Hepatic stellate cell (primary cell): Measurements from ENCODE around the gene CCDC88C.

Source experiments
- DNase-seq: peaks from one replicate; pipeline ENCODE4 v3.0.0; 2011; ENCODE audit warnings: low spot score

Gene CCDC88C

GRCh38 chr14:91292491-91292890 is 125.1 kb downstream of the CCDC88C start:
- DNase-seq = no peak

DNA sequence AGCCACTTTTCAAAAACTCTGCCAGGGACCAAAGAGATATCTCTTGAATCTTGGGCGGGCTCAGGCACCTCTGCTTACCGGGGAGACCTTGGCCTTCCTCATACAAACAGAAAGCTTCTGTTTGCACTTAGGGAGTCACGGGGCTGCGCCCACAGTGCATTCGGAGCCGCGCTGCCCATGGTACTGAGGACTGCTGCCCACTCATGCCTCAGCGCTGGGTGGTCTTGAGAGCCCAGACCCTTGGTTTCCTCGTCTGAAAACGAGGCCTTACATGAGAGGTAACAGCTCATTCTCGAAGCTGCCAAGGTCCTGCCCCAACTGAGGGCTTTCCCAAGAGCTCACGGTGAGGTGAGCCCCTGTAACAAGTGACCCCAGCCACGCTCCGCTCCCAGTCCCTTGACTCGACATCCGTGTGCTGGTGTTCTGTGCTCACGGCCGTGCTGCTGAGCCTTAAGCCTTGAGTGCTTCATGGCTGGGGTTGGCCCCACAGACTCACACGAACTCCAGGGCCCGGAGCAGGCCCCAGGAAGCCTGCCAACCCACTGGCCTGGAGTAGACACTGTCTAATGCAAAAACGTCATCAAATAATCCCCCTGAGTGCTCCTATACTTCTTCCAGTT is 125.7 kb downstream of the CCDC88C start:
- DNase-seq = no peak

GRCh38 chr14:91290986-91291385 is 126.6 kb downstream of the CCDC88C start:
- DNase-seq = no peak

GRCh38 chr14:91289464-91289863 is 128.2 kb downstream of the CCDC88C start:
- no peak for DNase-seq

DNA sequence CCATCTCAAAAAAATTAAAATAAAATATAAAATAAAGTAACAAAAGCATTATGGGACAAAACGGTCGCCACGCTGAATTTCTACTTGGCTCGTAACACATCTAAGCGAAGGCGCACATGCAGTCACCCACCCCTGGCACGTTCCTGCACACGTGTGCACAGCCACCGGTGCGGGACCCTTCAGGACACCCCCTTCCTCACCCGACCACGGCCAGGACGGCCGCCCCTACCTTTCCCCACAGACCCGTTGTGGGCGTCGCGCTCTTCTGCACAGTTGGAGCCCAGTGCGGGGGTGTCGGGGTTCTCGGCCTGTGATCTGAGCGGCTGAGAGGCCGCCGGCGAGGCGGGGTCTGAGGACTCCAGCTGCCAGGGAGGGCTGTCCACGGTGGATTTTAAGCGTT is 128.7 kb downstream of the CCDC88C start:
- DNase-seq = no peak

DNA sequence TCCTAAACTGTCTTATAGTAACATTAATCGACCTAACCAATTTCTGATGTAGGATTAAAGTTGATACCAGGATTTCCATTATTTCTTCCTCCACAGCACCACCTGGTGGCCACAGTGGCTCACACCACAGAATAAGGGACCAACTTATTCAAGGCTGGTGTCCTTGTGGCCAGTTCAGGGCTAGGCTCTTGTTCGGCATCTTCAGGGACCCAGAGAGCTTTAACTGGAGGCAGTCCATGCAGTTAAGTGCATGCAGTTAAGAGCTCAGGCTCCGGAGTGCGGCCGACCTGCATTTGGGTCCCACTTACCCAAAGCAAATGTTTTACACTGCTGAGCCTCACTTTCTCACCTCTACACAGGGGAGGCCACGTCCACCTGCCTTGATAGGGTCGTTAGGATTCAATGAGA is 131.1 kb downstream of the CCDC88C start:
- peak; percentile 82 for DNase-seq

- DNase-seq = no peak
Observed at GRCh38 chr14:91284791-91285548, 132.7 kb downstream of the CCDC88C start.

- DNase-seq = peak; percentile 93
Observed at GRCh38 chr14:91284146-91284790, 133.4 kb downstream of the CCDC88C start.

DNA sequence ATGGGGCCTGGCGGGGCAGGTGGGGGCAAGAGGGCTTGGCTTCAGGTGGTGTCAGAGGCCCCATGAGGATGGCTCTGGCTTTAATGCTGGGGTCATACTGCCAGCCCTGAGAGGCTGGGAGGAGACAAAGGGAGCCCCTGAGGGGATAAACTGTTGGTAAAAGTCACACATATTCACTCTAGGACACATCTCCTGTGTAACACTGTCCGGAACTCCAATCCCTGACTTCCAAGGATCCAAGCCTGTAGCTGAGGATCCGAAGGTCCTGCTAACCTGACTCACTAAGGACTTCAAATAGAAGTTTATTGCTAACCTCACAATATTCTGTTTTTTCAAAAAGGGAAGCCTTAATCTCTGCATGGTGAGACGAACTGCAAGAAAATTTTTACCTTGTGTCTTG is 134.0 kb downstream of the CCDC88C start:
- peak; percentile 35 for DNase-seq

GRCh38 chr14:91282954-91283645 is 134.5 kb downstream of the CCDC88C start:
- DNase-seq = no peak

- DNase-seq = no peak
Observed at GRCh38 chr14:91281346-91281745, 136.3 kb downstream of the CCDC88C start.

- no peak for DNase-seq
Observed at GRCh38 chr14:91280129-91280528, 137.5 kb downstream of the CCDC88C start.

GRCh38 chr14:91279354-91279753 is 138.3 kb downstream of the CCDC88C start:
- DNase-seq = no peak

DNA sequence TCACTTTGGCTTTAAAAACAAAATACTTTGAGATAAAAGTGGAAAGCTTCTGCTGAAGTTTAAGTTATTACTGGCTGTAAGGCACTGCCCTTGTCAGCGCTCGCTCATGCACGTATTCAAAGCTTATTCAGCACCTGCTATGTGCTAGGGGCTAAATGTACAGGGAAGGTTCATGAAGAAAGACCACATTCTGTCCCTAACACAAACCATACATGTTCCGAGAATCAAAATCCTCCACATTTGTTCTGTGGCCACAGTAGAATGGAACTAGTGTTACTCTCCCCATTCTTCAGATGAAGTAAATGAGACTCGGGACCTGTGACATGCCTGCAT is 139.3 kb downstream of the CCDC88C start:
- no peak for DNase-seq

DNA sequence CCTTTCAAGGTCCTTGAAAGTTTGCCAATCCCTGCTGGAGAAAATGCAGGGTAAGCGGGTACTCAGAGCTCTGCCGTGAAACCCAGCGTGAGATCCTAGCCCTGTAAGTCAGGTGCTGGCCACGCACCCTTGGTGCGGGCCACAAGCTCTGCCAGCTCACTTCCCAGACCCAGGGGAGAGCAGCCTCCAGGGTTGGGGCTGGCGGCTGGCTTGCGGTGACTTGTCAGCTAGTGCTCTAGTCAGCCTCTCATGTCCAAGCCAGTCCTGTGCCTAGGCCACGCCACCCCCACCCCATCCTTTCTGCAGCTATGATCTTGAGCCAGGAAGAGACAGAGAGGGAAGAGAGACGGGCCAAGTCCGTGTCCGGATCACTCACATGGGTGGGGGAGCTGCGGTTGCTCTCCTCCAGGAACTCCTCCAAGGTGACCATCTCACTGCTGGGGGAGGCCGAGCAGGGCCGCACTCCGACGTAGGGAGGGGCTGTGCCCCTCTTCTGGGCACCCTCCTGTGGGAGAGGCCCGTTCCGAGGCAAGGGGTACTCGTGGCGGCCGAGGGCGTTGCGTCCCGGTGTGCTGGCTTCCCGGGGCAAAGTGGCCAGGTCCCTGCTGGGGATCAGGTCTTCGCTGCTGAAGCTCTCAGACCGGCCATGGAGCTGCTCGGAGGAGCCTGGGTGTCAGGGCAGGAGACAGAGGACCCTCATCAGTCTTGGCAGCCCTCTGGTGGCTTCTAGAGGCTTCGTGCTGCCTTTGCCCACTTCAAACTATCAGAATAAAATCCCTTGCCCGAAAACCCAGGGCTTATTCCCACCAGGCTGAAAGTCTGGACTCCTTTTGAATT is 139.9 kb downstream of the CCDC88C start:
- no peak for DNase-seq

- no peak for DNase-seq
Observed at GRCh38 chr14:91274796-91275195, 142.8 kb downstream of the CCDC88C start.

GRCh38 chr14:91273885-91274273 is 143.7 kb downstream of the CCDC88C start:
- DNase-seq = no peak

GRCh38 chr14:91273273-91273884 is 144.2 kb downstream of the CCDC88C start:
- no peak for DNase-seq

- DNase-seq = no peak
Observed at GRCh38 chr14:91272341-91273272, 145.0 kb downstream of the CCDC88C start.

DNA sequence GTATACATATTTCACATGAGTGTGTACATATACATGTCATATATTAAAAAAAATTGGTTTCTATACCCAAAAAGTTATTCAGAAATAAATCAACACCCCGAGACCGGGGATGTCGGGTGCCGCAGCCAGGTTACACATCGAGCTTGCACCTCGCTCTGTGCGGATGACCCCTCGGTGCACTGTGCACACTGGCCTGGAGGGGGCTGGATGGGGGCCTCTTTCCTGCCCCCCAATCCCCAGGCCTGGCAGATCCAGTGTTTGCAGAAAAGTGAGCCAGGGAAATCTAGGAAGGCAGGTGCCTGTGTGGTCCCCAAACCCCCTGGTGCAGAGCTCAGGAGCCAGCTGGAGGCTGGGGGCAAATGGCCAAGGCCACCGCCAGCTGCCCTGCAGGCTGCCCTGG is 146.0 kb downstream of the CCDC88C start:
- DNase-seq = no peak
